Skin of body (tissue), 2 donors: Measurements from ENCODE around the gene HADHA. TPM values are rescaled to one million over a fixed set of nuclear protein-coding genes. Genes with fewer than 3 reads are reported as not detected.
A peak's percentile ranks its signal among the peaks of the same experiment; 100 is the strongest.

Experiments used
- DNase-seq: peaks from one replicate; lab custom pipeline; 2025; lab: John Stamatoyannopoulos, UW
- total RNA-seq: library from RNA; depleted of rRNA; stranded (reverse); fragments of >200 nt; gene quantifications from one replicate; pipeline ENCODE4 v1.2.3, GENCODE V29; 2014

The HADHA gene
- total RNA-seq, 1 donor from 2014 or later = 136 TPM

DNA sequence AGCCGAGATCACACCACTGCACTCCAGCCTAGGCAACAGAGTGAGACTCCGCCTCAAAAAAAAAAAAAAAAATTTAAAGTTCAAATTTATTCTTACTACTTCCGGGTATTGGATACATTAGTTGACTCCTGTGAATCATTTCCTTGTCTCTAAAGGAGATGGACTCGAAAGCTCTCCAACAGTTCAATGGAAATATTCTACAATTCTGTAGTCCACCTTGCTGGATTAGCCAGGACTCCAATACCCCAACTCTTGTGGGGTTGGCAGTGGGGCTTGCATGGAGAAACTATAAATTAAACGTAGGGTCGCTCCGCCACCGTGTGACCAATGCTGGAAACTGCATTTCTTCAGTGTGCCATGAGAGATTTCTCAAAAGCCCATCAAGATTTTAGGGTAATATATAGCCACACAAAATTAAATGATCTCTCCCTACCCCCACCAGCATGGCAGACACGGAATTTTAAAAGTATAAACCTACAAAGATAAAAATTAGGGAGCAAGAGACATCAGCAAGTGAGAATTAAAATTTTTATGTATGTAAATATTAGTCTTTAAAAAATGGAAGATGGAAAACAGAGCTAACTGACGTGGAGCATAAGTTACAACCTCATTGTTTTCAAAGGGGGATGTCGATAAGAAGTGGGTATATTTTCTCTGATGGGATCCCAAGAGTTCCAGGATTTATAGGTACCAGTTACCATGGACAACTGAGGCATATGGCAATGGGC lies 99.3 kb downstream of the HADHA start:
- DNase-seq = peak; percentile 42

DNA sequence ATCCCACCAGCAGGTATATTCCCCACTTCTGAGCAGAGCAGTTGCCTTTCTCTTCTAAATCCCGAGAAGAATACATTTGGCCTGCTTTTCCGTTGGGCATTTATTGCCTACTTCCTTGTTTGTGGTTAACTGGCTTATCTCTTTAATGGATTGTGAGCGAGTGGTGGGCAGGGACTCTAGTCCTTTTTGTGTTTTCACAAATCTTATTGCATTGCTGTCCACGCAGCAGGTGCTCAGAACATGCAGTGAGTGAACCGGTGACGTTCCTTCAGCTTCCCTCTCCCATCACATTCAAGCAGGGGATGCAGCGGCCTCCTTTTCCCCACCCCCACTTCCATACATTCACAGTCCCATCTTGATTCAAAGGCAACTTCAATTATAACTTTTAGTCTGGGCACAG lies 100.4 kb downstream of the HADHA start:
- DNase-seq = no peak

DNA sequence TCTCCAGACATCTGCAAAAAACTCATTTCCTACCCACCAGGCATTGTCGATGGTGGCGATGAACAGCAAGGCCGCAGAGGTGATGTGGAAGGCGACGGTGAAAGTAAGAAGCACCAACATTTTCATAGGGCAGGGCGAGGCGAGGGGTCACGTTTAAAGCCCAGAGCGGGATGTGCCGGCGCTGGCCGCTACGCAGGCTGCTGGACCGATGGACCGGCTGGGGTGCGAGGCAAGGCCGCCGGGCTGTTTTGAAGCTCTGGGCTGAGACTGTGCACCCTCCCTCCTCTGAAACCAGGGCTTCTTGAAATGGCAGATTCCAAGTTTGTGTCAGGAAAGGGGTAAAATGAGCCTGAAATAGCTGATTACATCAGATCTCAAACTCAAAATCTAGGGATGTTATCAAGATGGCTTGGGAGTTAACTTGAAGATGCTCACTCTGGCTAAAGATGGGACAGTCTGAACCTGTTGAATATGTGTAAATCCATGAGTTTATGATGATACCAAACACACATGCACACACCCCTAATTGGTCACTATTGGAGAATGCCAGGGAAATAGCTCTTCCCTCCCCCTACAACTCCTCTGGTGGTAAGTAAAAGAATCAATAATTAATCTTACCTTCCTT lies 103.2 kb downstream of the HADHA start:
- no peak for DNase-seq

Other genes with a start within 250 kb of the HADHA start
- gene RAB10, start 210.5 kb downstream of the HADHA start, total RNA-seq = 61.7 TPM
- gene GAREM2, start 71.5 kb downstream of the HADHA start, total RNA-seq = 2.5 TPM
- 112 TPM for gene HADHB, start 307 bp upstream of the HADHA start, total RNA-seq
- 30.0 TPM for gene SELENOI, start 101.5 kb upstream of the HADHA start, total RNA-seq
- not detected for gene ADGRF3, start 102.2 kb upstream of the HADHA start, total RNA-seq
- gene DRC1, start 157.3 kb upstream of the HADHA start, total RNA-seq = not detected
- 0.69 TPM for gene OTOF, start 233.5 kb upstream of the HADHA start, total RNA-seq